HL-60 (cell line): Measurements from ENCODE around the gene MYO1E.

Experiments used
- DNase-seq, 2 experiments: peaks; one replicate each; pipeline ENCODE4 v3.0.0-alpha.2; 2010 to 2020; ENCODE audit warnings: low read depth in 1 of 2, low spot score in 1 of 2
- H3K27ac ChIP-seq: fragments of 250-450 bp; sonication (Bioruptor Pico); replicated peaks from 2 replicates; pipeline ENCODE4 v1.5.1; 2020; ENCODE audit warnings: mild to moderate bottlenecking, moderate library complexity
- H3K27me3 ChIP-seq: fragments of 250-450 bp; sonication (Bioruptor Pico); 2 replicates; pipeline ENCODE4 v1.5.1; 2021; ENCODE audit warnings: mild to moderate bottlenecking, moderate library complexity; ENCODE audit not compliant: insufficient read depth, poor library complexity, severe bottlenecking
- H3K4me3 ChIP-seq: replicated peaks from 2 replicates; pipeline ENCODE4 v1.5.1; 2011; ENCODE audit warnings: mild to moderate bottlenecking, control low read depth, low read length; ENCODE audit not compliant: insufficient read depth
- GABPA ChIP-seq: IDR thresholded peaks from 2 replicates; pipeline ENCODE4 v1.6.1; 2012; ENCODE audit warnings: low read depth
- POLR2AphosphoS5 ChIP-seq: IDR thresholded peaks from 2 replicates; pipeline ENCODE4 v1.6.1; 2012; ENCODE audit warnings: low read depth
- SPI1 ChIP-seq: IDR thresholded peaks from 2 replicates; pipeline ENCODE4 v1.6.1; 2012; ENCODE audit warnings: low read depth, mild to moderate bottlenecking, borderline replicate concordance
- TF ChIP-seq, protein P1 (sequence below): IDR thresholded peaks from 2 replicates; pipeline ENCODE4 v1.6.1; 2012; ENCODE audit warnings: low read depth; ENCODE audit not compliant: insufficient replicate concordance
- TF ChIP-seq, protein P2 (sequence below): IDR thresholded peaks from one replicate; pipeline ENCODE4 v1.5.1; 2011; ENCODE audit warnings: low read length, control low read depth, inconsistent platforms; ENCODE audit not compliant: insufficient read depth

MYO1E gene

DNA sequence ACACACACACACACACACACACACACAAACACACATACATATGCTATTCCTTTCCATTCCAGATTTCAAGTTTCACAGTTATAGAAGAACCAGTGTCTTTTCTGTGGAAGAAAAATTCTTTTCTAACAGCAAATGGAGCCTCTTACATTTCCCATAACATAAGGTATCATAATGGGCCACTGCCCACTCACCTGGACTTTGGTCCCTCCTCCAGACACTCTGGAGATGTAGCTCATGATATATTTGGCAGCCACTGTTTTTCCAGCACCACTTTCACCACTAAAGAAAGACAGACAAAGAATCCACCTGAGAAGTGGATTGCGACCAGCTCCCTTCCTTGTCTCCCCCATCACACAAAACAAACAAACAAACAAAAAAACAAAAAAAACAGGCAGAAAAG is 136.3 kb downstream of the MYO1E start:
- TF ChIP-seq SPI1 (no peak), GABPA (no peak), POLR2AphosphoS5 (no peak)
- TF ChIP-seq, protein P1, sequence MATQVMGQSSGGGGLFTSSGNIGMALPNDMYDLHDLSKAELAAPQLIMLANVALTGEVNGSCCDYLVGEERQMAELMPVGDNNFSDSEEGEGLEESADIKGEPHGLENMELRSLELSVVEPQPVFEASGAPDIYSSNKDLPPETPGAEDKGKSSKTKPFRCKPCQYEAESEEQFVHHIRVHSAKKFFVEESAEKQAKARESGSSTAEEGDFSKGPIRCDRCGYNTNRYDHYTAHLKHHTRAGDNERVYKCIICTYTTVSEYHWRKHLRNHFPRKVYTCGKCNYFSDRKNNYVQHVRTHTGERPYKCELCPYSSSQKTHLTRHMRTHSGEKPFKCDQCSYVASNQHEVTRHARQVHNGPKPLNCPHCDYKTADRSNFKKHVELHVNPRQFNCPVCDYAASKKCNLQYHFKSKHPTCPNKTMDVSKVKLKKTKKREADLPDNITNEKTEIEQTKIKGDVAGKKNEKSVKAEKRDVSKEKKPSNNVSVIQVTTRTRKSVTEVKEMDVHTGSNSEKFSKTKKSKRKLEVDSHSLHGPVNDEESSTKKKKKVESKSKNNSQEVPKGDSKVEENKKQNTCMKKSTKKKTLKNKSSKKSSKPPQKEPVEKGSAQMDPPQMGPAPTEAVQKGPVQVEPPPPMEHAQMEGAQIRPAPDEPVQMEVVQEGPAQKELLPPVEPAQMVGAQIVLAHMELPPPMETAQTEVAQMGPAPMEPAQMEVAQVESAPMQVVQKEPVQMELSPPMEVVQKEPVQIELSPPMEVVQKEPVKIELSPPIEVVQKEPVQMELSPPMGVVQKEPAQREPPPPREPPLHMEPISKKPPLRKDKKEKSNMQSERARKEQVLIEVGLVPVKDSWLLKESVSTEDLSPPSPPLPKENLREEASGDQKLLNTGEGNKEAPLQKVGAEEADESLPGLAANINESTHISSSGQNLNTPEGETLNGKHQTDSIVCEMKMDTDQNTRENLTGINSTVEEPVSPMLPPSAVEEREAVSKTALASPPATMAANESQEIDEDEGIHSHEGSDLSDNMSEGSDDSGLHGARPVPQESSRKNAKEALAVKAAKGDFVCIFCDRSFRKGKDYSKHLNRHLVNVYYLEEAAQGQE, result no peak
- TF ChIP-seq, protein P2, sequence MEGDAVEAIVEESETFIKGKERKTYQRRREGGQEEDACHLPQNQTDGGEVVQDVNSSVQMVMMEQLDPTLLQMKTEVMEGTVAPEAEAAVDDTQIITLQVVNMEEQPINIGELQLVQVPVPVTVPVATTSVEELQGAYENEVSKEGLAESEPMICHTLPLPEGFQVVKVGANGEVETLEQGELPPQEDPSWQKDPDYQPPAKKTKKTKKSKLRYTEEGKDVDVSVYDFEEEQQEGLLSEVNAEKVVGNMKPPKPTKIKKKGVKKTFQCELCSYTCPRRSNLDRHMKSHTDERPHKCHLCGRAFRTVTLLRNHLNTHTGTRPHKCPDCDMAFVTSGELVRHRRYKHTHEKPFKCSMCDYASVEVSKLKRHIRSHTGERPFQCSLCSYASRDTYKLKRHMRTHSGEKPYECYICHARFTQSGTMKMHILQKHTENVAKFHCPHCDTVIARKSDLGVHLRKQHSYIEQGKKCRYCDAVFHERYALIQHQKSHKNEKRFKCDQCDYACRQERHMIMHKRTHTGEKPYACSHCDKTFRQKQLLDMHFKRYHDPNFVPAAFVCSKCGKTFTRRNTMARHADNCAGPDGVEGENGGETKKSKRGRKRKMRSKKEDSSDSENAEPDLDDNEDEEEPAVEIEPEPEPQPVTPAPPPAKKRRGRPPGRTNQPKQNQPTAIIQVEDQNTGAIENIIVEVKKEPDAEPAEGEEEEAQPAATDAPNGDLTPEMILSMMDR, result no peak
- no peak overlapping the region for H3K4me3 ChIP-seq
- H3K27me3 ChIP-seq, result no peaks in the 10 kb centered on the region
- H3K27ac ChIP-seq, result no peak overlapping the region
- no peak for DNase-seq

DNA sequence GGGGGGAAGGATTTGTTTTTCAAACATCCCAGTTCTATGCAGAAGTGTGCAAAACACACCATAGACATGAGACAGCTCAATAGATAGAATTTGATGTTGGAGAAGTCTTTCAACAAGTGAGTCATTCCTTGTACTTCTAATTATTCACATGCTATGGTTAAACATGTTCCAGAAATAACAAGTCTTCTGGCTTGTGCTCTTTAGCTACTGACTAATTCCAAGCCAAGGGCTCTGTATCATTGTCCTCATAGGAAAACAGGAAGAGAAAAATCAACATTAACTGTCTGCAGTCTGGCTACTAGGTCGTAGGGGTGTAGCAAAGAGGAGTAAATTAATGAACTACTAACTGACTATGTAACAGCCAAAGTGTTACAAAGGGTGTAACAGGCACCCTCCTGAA is 140.2 kb downstream of the MYO1E start:
- no peak overlapping the region for H3K4me3 ChIP-seq
- TF ChIP-seq GABPA (no peak), SPI1 (no peak), POLR2AphosphoS5 (no peak)
- TF ChIP-seq, protein P2, result no peak
- TF ChIP-seq, protein P1, result no peak
- H3K27ac ChIP-seq, result no peak overlapping the region
- no peak for DNase-seq
- no peaks in the 10 kb centered on the region for H3K27me3 ChIP-seq

DNA sequence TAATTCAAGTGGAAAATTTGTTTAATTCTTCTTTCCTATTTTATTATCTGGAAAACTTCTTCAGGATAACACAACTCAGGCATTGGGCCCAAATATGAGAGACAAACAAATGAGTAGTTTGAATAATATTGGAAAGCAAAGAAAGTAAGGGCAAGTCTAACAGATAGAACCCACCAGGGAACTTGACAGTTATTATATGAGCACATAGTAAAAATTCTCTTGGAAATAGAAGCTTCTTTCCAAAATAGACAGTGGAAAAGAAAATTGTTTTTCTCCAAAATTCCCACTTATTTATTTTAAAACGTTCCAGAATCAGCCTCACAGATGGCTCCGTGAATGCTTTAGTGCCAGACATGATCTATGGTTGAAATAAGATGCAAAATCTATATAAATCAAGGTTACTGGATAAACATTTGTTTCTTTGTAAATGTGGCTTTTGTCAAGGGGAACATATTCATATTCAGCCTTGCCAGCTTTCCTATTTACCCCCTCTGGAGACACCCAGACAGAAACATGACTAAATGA is 142.1 kb downstream of the MYO1E start:
- TF ChIP-seq SPI1, result no peak
- no peak for TF ChIP-seq POLR2AphosphoS5
- TF ChIP-seq, protein P2, result no peak
- TF ChIP-seq GABPA, result no peak
- TF ChIP-seq, protein P1, result no peak
- no peak for DNase-seq
- Histone ChIP-seq H3K4me3 (no peak overlapping the region), H3K27me3 (no peaks in the 10 kb centered on the region), H3K27ac (no peak overlapping the region)
